HG02840 (cell line): ENCODE data around the gene OSGEP.

ENCODE experiments used
- ATAC-seq: cut with Tn5 transposase; IDR thresholded peaks from one replicate; pipeline ENCODE4 v1.9.1; 2021; ENCODE audit warnings: mild to moderate bottlenecking, moderate library complexity, moderate number of reproducible peaks; ENCODE audit not compliant: unreplicated experiment, low FRiP score

Gene OSGEP

GRCh38 chr14:20435582-20436362, 18.8 kb downstream of the OSGEP start, which contains the start of gene KLHL33:
TSS of gene KLHL33 (minus strand) at chr14:20436166. CDS start at chr14:20435811, 355 bp downstream.
- ATAC-seq = no peak

DNA sequence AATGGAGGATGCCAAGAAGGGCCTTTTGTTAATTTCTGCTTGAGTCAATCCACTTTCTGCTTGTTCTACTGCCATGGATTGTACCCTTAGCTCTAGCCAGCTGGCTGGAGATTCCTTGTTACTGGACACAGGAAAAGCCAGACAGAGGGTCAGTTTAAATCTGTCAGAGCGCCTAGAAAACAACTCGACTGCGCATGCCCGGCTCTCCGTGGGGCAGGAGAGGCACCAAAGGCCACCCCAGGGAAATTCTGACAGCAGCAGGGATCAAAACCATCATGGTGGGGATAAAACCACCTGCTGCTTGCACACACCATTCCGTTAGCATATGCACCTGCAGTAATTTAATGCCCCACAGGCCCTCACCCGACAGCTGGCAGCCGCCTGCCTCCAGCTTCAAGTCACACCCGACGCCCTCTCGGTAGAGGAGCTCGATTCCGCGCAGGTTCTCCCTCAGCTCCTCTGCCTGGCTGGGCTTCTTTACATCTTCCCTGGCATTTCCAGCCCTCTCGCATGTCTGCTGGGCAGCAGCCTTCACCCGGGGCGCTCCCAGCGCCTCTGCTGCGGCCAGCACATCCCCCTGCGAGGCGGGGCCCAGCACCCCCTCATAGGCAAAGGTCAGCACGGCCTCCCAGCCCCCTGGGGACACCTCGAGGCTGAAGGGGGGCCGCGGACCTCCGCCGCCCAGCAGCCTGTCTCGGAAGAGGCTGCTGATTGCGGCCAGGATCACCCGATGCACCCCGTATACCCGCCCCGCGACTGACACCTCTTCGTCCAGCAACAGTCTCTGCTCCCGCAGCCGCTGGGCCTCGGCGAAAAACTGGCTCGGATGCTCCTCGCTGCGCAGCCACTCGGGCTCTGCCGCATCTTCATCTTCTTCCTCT, 19.7 kb downstream of the OSGEP start:
- no peak for ATAC-seq

- no peak for ATAC-seq
Observed at GRCh38 chr14:20429801-20430669, 24.6 kb downstream of the OSGEP start.

GRCh38 chr14:20428802-20429201, 25.8 kb downstream of the OSGEP start:
- no peak for ATAC-seq

DNA sequence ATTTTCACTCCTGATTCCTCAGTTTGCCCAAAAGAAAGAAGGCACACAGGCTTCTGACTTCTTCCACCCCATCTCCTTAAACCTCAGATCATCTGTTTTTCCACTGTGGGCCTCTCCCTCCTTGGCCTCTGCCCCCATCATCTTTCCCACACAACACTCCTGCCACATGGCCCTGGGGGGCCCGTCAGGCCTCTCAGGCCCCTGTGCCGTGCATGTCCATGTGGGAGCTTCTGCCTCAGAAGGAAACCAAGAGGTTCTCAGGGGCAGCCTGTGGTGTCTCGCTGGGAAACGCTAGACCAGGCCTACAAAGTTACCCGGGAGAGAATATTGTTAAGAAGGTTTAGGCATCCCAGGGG, 26.6 kb downstream of the OSGEP start:
- peak; percentile 15 for ATAC-seq

DNA sequence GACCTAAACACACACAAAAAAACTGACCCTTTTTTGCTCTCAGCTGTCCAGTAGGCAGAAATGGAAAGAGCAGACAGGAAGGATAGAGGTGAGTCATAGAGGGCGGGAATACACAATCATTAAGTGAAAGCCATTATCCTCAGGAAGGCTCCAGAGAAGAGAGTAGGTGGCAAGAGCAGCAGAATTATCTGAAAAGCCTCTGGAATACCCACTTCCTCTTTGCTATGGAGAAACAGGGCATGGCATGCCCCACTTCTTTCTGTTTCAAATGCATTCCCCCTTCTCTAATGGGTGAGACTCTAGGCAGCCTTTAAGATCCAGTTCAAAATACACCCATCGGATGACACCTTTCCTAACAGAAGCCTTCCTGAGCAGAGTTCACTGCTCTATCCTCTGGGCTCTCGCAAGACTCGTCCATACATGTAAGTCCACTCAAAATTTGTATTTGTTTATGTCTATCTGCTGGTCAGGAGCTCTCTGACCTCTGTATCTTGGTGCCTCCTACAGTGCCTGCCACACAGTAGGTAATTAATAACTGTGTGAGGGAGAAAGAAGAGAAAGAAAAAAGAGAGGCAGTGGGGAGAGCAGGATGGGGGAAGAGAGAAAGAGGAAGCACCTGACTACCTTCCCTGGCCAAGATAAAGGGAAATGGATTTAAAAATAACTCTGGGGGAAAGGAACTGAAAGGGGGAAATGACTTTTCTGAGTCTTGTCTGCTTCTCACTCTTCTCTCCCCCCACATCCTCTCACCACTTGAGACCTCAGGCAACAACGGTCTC, 27.2 kb downstream of the OSGEP start:
- ATAC-seq = peak; percentile 49

DNA sequence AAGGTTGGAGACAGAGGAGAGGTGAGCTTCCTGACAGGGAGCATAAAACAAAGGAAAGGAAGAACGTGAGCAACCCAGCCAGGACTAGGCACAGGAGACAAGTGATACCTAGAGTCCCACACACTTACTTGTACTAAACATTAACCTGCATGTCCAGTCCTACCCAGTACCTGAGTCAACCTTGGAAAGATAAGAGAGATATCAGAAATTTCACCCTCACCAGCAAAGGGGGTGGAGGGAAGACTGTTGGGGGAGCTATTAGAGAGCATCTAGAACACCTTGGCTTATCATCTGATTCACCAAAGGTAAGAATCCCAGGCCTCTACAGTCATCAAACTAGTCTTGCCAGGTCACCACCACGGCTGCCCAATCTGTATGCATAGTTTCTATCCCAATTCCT, 29.8 kb downstream of the OSGEP start:
- ATAC-seq = no peak

- ATAC-seq = no peak
Observed at GRCh38 chr14:20422886-20423285, 31.7 kb downstream of the OSGEP start.

DNA sequence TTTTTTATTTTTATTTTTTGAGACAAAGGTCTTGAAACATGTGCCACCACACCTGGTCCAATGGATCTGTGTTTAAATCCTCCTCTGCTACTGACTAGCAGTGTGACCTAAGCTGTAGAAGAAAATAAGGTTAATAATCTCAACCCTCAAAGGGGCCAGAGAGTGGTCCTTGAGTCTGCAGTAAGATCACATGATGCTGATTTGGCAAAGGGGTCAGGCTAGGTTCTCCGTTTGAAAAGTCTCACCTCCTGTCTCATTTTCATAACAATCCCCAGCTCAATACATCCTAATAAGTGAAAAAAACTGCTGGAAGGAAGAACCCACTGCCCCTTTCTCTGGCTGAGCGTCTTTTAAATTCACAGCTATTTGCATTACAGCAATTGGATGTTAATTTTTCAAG, 33.3 kb downstream of the OSGEP start:
- ATAC-seq = no peak

DNA sequence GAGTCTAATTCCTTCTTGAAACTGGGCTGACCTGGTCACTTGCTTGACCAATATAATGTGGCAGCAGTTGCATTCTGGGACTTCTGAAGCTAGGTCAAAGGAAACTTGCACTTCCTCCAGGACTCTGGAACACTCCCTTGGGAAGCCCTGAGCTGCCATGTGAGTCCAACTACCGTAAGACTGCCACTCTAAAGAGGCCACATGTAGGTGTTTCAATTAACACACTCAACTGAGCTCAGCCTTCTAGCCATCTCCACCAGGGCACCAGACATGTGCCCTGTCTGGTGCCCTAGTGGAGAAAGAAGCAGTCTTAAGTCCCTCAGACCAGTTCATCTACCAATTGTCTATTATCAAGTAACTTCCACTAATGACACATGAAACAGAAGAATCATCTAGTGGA, 35.2 kb downstream of the OSGEP start:
- ATAC-seq = no peak

GRCh38 chr14:20418501-20418909, 36.1 kb downstream of the OSGEP start:
- no peak for ATAC-seq

DNA sequence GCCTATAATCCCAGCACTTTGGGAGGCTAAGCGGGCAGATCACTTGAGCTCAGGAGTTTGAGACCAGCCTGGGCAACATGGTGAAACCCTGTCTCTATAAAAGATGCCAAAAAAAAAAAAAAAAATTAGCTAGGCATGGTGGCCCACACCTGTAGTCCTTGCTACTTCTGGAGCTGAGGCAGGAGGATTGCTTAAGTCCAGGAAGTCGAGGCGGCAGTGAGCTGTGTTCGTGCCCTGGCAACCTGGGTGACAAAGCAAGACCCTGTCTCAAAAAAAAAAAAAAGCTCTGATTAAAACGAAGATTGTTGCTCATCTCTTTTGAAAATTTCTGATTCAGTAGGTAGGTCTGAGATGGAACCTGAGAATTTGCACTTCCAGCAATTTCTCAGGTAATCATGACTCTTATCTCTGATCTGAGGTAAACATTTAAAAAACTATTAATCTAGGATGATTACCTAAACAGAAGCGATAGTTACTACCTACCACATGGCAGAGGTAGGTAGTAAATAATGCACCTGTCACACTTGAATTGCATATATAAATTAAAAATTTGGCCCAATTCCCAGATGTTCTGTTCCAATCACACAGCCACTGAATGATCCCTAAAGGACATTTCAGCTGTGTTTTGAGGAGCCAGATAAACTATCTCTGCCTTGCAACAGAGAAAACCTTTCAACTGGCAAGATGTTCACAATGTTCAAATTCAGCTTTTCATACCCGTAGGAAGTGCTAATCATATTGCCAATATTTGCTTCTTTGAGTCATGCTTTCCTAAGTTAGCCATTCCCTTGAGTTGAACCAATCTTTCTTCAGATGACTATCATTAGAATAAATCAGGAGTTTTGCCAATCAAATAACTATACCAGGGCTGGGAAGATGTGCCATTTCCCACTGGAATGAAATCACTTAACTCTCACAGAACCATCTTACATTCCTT, 37.1 kb downstream of the OSGEP start:
- ATAC-seq = no peak

- ATAC-seq = no peak
Observed at GRCh38 chr14:20416223-20416622, 38.4 kb downstream of the OSGEP start.

DNA sequence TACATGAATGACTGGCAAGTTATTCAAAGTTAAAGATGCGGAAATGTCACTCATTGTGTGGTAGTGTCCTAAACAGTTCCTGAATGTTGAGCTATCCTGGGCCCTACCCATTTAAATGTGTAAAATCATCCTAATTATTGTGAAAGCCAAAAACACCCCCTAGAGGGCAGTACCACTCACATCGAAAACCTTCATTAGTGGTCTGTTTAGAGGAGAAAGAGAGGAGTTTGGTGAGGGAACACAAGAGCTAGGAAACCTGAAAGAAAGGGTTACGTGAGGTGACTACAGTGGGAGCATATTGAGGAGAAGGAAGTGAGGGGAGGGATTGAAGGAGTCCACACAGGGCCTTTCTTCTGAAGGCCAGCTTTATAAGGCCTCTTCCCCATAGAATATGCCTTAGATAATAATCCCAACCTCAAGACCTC, 38.8 kb downstream of the OSGEP start:
- no peak for ATAC-seq

GRCh38 chr14:20413744-20414082, 40.9 kb downstream of the OSGEP start:
- no peak for ATAC-seq

GRCh38 chr14:20412876-20413743, 41.5 kb downstream of the OSGEP start, which contains the start of gene TEP1:
TSS of gene TEP1 (minus strand) at chr14:20413501. CDS start at chr14:20408439, 5,062 bp downstream.
- no peak for ATAC-seq

- peak; percentile 64 for ATAC-seq
Observed at GRCh38 chr14:20412411-20412810, 42.2 kb downstream of the OSGEP start.

GRCh38 chr14:20409226-20409625, 45.4 kb downstream of the OSGEP start:
- no peak for ATAC-seq
